GM21825 (cell line): Measurements from ENCODE around the gene CACFD1.

Source experiments
- ATAC-seq: cut with Tn5 transposase; IDR thresholded peaks from one replicate; pipeline ENCODE4 v1.9.1; 2021; ENCODE audit warnings: mild to moderate bottlenecking, moderate library complexity; ENCODE audit not compliant: unreplicated experiment

The CACFD1 gene

DNA sequence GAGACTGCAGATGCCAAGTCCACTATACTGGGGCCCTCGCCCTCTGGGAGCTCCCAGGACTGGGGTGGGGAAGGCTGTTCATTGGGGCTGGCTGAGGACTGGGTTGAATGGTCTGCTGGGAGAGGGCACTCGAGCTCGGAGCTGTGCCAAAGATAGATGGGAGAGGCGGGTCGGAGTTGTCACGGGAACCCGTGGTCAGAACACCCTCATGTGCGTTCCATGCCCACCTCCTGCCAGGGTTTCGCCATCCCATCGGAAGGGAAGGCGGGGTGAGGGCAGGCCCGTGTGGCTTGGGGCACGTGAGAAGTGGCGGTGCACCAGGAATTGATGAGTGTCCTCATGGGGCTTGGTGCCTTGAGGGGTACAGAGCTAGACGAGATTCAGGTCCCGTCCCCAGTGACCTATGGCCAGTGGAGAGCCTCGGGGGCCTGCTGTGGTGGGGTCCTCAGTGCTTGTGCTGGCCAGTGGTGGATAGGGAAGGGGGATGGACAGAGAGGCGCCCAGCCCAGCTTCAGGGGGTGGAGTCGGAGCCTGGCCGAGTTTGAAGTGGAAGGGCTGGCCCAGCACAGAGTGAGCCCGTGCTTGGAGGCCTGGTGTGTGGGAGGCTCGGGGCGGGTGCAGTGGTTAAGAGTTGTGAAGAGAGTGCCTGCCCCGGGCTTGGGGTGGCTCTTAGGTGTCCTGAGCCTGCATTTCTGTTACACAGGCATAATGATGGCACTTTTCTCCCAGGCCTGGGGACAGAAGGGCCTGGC, 4.3 kb downstream of the CACFD1 start:
- ATAC-seq, result no peak

DNA sequence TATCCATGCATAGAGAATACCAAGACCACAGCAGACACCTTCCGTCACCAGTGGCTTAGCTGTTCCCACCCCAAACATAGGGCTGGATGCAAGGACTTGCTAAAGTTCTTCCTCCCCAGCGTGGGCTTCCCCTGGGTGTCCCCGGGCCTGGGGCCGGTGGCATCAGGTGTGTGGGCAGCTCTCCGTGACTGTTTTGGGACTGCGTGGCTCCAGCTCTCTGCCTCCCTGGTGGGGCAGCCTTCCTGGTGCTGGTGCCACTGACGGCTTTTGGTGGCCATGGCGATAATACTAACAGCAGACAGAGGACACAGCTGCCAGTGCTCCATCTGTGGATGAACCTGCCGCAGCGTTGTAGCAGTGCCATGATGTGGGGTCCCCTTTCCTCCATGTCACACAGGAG, 4.9 kb downstream of the CACFD1 start:
- no peak for ATAC-seq

DNA sequence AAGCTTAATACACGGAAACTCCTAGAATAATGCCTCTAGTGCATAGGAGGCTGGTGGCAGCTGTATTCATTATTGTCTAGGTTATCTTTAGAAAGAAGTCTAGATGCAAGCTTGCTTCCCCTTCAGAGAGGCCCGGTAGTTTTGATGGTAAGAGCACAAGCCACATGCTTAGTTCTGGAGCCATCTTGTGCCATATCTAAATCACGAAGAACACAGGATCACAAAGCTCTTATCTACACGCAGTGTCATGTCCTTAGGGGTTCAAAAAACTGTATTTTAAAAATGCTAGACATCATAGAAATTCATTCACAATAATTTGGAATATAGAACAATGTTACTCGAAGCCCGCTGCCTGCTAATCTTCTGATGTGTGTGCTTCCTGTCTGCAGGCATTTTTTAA, 6.2 kb downstream of the CACFD1 start:
- ATAC-seq, result no peak

DNA sequence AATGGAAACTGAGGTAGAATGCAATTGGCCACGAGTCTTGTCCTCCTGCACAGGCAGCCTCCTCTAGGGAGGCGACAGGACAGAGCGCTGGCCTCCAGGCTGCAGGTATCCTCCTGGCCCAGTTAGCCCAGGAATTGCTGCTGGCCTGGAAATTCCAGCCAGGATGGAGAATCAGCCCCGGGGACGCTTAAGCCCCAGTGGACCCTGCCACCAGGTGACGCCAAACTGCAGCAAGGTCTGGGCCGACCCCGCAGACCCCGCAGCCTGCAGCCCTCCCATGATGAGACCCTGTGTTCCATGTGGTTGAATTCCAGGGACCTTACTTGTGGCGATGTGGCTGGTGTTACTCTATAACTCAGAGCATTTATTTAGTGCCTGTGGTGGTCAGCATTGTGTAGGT, 7.3 kb downstream of the CACFD1 start:
- ATAC-seq, result no peak

DNA sequence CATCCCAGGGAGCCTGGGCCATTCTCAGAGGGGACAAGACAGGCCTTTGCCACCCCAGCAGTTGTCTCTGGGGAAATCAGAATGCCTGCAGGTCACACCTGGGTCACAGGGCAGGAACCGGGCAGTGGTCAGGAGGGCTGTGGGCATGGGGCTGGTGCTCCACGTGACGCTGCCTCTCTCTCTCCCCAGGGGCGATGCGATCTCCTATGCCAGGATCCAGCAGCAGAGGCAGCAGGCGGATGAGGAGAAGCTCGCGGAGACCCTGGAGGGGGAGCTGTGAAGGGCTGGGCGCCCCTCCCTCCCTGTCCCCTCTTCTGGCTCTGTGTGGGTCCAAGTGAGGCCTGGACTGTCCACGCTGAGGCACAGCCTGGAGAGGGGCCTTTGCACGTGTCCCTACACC, 8.6 kb downstream of the CACFD1 start:
- no peak for ATAC-seq

DNA sequence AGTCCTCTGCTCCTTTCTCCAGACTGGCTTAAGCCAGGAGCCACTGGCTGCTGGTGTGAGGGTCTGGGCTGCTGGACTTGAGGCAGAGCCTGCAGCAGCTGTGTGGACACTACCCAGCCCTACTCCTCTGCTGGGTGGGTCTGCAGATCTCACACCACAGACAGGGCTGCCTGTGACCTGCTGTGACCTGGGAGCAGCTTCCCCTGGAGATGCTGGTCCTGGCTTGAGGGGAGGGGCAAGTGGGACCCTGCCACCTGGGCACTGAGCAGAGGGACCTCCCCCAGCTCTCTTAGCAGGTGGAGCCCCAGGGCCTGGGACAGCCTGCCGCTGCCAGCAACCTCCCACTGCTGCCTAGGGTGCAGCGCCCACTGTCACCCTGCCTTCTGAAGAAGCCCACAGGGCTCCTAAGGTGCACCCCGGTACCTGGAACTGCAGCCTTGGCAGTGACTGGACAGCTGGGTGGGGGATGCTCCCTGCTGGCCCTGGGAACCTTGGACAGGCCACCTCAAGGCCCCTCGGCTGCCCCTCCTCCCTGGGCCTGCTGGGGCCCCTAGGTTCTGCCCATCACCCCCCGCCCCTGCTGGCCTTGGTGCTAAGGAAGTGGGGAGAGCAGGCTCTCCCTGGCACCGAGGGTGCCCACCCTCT, 9.1 kb downstream of the CACFD1 start:
- no peak for ATAC-seq

DNA sequence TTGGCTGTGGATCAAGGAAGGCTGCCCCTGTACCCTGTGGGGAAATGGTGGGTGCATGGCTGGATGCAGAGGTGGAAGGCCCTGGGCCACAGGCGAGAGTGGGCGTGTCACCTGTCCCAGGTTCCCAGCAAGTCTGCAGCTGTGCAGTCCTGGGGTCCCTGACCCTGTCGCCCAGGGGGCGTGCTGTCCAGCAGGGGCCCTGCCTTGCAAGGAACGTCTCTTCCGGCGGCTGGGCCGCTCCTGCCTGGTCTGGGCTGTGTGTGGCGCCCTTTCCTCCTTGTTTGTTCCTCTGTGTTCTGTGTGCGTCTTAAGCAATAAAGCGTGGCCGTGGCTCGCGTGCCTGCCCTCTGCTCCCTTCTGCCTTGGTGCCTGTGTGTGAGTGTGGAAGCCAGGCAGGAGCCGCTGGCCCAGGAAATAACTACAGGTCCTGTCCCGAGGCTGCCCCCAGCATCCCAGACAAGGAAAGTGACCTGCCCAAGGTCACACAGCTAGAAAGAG, 10.7 kb downstream of the CACFD1 start:
- no peak for ATAC-seq

DNA sequence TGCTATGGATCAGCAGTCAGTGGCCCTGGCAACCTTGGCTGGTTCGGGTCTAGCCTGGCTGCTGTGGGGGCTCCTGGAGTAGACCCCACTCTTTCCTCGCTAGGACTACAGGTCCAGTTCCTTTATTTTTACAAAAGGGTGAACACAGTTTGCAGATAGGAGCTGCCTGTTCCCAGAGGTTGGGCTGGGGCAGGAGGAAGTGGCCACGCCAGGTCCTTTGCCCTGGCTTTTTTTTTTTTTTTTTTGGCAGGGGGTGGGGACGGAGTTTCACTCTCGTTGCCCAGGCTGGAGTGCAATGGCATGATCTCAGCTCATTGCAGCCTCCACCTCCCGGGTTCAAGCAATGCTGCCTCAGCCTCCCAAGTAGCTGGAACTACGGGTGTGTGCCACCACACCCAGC, 11.2 kb downstream of the CACFD1 start:
- ATAC-seq, result no peak

DNA sequence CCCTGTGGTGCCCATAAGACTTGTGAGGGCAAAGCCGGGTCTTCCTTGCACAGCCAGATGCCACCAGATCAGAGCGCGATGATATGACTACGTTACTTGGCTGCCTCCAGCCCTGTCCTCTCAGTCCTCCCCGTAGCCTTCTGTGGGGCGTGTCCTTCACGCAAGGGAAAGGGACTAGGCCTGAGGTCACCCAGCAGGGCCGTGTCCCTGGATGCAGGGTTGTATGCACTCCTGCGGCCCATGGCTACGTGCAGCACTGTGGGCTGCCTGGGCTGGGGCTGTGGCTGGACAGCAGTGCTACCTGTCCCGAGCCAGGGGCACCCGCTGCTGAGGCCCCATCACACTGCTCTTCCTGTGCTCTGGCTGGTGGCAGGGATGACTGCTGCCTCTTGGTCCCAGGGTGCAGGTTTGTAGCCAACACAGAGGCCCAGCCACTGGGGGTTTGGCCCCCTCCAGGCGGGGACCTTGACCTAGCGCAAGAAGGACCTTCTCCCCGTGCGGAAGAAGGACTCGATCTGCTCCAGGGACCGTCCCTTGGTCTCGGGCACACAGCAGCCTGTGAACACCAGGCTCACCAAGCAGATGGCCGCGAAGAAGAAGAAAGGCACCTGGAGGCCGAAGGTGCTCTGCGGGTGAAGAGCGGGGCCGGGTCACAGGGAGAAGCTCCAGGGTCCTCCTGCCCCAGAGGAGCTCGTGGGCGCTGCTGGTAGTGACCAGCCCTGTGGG, 11.9 kb downstream of the CACFD1 start:
- ATAC-seq, result no peak

DNA sequence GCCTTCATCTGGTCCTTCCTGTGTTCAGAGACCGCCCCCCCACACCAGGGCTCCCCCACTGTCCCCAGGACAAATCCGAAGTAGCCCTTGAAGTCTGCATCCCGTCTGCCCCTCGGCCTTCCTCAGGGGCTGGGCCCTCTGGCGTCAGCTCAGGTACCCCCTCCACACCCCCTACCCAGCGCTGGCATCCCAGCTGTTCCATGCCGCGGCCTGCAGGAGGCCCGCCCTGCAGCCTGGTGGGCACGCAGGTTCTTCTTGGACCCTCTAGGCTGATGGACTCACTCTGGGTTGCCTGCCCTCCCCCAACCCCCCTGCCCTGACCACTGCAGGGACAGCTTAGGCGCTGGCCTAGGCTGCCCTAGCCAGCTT, 12.5 kb downstream of the CACFD1 start:
- no peak for ATAC-seq

DNA sequence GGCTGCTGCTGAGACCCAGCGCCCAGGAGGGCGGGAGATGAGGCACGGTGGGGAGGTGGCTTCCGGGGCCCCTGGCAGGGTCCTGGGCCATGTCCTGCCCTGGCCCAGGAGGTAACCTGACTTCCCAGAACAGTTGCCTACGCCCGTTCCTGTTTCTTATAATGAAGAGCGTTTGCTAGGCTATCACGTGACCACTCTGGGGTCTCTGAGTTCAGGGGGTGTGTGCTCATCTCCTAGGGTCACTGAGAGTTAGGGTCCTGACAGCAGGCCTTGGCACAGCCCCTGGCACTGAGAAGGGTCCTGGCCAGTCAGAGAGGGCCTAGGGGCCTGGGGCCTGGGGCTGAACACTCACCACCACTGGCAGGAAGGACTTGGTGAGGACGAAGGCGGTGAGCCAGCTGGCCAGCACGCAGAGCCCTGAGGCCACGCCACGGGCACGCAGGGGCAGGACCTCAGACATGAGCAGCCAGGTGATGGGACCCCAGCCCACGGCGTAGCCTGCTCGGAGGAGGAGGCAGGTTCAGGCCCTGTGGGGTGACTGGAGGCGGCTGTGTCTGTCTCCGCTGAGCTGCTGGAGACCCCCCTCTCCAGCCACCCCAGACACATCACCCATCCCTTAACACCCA, 13.1 kb downstream of the CACFD1 start:
- no peak for ATAC-seq

DNA sequence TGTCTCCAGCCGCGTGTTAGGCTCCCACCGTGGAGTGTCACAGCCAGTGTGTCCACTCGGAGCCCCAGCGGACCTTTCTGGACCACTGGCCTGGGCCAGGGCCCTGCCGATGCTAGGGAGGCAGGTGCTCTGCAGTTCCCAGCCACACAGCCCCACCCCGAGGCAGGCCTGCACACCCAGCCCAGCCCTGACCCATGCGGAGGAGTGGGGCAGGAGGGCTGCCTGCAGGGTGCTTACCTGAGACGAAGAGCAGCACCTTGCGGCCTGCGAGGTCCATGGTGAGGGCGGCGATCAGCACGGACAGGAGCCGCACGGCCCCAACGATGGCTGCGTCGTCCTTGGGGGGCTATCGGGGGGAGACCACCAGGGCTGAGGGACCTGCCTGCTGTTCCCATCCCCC, 14.0 kb downstream of the CACFD1 start:
- no peak for ATAC-seq

DNA sequence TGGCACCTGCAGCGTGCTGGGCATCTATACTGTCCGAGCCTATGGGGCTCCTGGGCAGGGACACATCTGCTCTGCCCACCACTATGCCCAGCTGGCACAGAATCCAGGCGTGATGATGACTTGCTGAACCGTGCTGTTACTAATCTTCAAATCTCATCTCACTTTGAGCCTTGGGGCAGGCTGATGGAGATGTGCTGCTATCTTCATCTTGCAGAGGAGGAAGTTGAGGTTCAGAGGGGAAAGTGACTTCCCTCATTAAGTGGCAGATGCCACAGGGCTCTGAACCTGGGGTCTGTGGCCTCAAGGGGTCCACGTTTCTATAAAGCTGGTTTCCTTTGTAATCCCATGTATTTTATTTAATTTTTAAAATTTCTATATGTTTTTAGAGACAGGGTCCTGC, 14.4 kb downstream of the CACFD1 start:
- ATAC-seq, result no peak

DNA sequence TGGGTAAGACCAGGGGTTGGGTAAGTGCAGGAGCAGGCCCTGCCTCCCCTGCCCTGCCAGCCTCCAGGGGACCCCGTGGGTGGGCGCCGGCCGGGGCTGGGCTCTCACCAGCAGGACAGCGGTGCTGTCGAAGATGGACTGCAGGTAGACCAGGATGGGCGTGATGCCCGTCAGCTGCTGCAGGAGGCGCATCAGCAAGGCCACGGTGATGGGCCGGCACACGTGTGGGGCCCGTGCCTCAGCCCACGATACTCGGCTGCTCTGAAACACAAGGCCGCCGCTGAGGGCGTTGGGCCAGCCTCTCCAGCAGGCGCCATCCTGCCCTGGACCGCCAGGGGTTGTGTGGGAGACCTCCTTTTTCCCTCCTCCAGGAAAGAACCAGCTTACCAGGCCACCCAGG, 15.1 kb downstream of the CACFD1 start:
- ATAC-seq, result no peak

DNA sequence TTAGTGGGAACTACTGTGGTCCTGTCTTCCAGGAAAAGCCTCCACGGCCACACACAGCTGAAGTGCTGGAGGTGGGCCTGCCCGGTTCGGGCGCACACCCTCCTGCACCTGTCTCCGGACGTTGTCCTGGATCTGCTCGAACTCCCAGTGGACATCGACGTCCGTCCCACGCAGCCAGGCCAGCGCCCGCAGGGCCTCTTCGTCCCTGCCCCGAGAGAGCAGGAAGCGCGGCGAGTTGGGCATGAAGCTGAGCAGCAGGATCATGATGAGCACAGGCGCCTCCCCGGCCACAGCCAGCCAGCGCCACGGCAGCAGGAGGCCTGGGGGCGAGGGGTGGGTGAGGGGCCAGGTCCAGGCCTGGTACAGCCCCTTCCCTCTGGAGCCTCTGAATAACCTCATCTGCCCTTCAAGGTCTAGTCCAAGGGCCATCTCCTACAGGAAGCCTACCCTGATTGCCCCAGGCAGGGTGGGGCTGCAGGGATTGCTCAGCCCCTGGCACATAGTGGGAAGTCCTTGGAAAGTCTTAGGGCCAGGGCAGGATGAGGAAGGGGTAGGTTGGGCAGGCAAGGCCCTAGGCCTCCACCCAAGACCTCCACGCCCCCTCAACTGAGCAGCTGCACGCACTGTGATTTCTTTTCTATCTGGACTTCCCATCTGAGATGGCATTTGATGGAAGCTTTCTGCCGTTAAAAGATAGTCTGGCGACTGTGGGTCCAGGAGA, 15.7 kb downstream of the CACFD1 start:
- no peak for ATAC-seq

DNA sequence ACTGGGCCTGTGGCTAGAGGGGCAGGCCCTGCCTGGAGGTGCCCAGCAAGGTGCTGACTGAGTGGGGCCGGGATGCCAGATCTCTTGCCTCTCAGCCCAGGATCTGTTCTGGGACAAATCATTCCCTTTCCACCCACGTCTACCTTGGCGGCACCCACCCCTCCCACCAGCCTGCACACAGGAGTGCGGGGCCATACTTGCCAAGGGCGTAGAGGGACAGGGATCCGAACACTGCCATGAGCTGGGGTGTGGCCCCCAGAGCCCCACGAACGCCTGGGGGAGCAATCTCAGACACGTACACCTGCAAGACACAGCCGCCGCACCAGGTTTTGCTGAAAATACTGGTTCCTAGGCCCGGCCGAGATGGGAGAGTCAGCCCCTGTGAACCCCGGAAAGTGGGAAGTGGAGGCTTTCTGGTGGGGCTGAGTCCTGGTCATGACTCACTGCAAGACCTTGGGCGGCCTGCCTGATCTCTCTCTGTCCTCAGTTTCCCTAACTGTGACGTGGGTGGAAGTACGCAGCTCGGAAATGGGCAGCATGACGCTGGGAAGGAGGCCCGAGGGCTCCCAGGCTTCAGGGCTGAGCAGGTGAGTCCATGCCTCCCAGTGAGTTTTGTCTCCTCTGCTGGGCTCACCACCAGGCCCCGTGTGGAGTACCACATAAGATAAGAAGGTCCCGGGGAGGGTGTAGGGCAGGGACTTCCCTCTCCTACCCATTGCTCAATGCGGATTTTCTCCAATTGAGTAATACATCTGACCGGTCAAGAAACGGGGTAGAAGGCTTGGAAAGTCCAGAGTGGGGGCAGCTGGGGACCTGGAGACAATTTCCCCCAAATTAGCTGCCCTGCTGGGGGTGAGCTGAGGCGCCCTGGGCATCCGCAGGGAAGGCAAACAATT, 16.5 kb downstream of the CACFD1 start:
- ATAC-seq, result no peak

DNA sequence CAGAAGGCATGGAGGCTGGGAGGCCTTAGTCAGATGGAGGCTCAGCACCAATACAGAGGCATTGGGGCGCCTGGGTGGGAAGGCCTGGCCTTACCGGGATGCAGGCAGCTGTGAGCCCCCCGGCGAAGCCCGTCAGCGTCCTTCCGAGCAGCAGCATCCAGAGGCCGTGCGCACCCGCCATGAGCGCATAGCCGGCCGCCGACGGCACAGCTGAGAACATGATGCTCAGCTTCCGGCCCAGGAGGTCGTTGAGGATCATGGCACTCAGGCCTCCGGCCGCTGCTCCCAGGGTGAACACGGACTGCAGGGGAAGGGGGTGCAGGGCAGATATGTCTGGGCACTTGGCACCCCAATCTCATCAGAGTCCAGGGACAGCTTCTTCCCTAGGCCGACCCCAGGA, 17.2 kb downstream of the CACFD1 start:
- no peak for ATAC-seq

DNA sequence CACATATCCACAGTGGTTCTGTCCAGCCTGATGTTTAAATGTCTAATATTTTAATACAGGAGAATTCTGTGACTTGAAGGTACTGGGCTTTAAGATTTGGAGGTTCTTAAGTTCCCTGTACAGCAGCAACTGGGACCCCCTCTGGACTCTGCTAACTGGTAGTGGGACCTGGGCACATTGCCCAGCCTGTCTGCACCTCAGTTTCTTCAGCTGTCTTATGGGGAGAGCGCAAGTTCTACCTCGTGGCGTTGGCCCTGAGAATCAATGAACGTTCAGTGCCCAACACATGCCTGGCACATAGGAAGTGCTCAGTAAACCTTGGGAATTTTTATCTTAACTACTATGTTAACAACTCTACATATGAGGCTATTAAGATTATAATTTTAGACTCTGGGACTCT, 17.7 kb downstream of the CACFD1 start:
- ATAC-seq, result no peak

DNA sequence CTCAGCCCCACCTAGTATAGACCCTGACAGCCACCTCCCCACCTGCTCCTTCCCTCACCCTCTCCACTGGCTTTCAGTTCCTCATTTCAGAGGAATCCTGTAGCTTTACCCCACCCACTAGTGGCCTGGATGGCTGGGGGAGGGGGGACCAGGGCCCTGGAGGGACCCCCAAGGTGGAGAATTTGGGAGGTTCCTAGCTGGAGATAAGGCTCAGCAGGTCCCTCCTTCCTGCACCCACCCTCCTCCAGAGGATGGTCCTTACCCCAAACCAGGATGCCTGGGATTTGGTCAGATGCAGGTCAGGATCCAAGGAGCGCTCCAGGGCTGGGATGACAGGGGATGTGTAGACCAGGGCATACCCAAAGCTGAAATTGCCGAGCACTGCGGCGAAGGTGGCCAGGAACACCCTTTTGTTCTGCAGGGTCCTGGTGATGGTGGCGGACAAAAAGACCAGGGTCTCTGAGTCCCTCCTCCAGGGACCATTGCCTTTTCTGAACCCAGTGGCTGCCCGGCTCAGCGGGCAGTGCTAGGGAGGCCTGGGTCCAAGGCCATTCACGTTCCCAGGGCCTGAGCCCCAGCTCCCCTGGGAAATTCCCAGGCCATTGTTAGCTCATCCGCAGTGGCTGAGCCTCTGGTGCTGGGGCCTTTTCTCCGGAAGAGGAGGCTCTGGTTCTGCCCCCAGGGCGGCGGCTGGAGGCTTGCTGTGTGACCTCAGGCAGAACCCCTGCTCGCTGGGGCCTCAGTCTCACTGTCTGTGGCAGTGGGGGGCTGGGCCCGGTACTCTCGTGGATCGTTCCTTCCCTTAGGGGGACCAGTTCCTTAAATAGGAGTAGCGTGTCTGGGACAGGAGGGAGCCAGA, 18.4 kb downstream of the CACFD1 start:
- peak; percentile 39 for ATAC-seq
